Ovary (tissue), 10 donors: ENCODE measurements around the gene PCBP3. TPM values are rescaled to one million over a fixed set of nuclear protein-coding genes. Genes with fewer than 3 reads are reported as not detected.
A peak's percentile ranks its signal among the peaks of the same experiment; 100 is the strongest.

Source experiments
- DNase-seq, 5 donors: peaks; one replicate each; pipeline ENCODE4 v3.0.0-alpha.2; 2019 to 2020
- H3K27ac ChIP-seq, 2 donors: fragments of 200-600 bp; one replicate each; pipeline versions ENCODE4 v1.5.1 to v1.8.0; 2019 to 2022
- H3K27me3 ChIP-seq: fragments of 200-600 bp; one replicate; pipeline ENCODE4 v1.8.0; 2022
- H3K36me3 ChIP-seq: fragments of 200-600 bp; sonication (generic); one replicate; pipeline ENCODE4 v1.5.1; 2019
- H3K4me1 ChIP-seq: one replicate; pipeline ENCODE4 v1.8.1; 2013; ENCODE audit warnings: mild to moderate bottlenecking, moderate library complexity; ENCODE audit not compliant: insufficient read depth
- H3K4me3 ChIP-seq: fragments of 200-600 bp; sonication (generic); one replicate; pipeline ENCODE4 v1.5.1; 2017
- H3K9me3 ChIP-seq, 2 donors: fragments of 200-600 bp in 1 of 2; sonication (generic) in 1 of 2; one replicate each; pipeline versions ENCODE4 v1.5.1 to v1.8.1; 2013 to 2019; ENCODE audit warnings: mild to moderate bottlenecking in 1 of 2, moderate library complexity in 1 of 2
- CTCF ChIP-seq, 3 donors: fragments of 450-650 bp in 2 of 3; fragments of 200-600 bp in 1 of 3; IDR thresholded peaks; one replicate each; pipeline versions ENCODE4 v1.5.1 to v1.8.0; 2016 to 2022; ENCODE audit warnings: antibody characterized with exemption in 3 of 3, mild to moderate bottlenecking in 1 of 3
- EP300 ChIP-seq: sonication (generic); formaldehyde crosslinking; IDR thresholded peaks from one replicate; pipeline ENCODE4 v1.6.1; 2017; ENCODE audit warnings: antibody characterized with exemption
- POLR2A ChIP-seq: fragments of 450-650 bp; IDR thresholded peaks from one replicate; pipeline ENCODE4 v1.6.1; 2017; ENCODE audit warnings: antibody characterized with exemption, mild to moderate bottlenecking, moderate library complexity
- WGBS, 3 donors: extraction: QIAGEN DNeasy Blood & Tissue Kit in 1 of 3; methylation state at CpG; one replicate each; pipeline versions ENCODE4 v1.1.5 to v1.1.7; 2013 to 2017; 5-methylcytosine and 5-hydroxymethylcytosine counted together
- intact Hi-C, 4 donors: fragments of 100-400 bp; cut with DNase I; formaldehyde crosslinking; loops; one replicate each; pipeline versions ENCODE4 v1.11.0 to v1.15.1; 2022 to 2023
- long read RNA-seq, 3 donors: library from polyadenylated mRNA in 2 of 3; unstranded in 2 of 3; transcript quantifications; one replicate each; pipeline ENCODE4 v2.0.0 and lab custom pipeline, GENCODE V29; 2021 to 2026
- polyA plus RNA-seq, 2 donors: library from polyadenylated mRNA; stranded (reverse); fragments of 200-250 nt in 1 of 2; fragments of 350-450 nt in 1 of 2; fragmentation: Illumina TruSeq in 1 of 2; extraction: RNeasy Lipid Tissue Mini Kit (QIAGEN cat#74804) in 1 of 2; gene quantifications; one replicate each; pipeline ENCODE4 v1.2.3, GENCODE V29; 2013 to 2014
- total RNA-seq, 7 donors: library from RNA; depleted of rRNA in 2 of 7; stranded (reverse); fragments of >200 nt in 2 of 7; fragmentation: NEBNext Ultra II Directional in 3 of 7; extraction: Animal tissue kit (Norgen Biotek cat#: 25700) in 3 of 7; gene quantifications; one replicate each; pipeline versions ENCODE4 v1.1.0 to v1.2.4, GENCODE V29; 2016 to 2023
- donor health status: DM: no; HTN: no; CAD: no; lungs with moderate emphysema.
- donor health status: DM: no; HTN: no; CAD: no.
- donor health status: Bipolar disorder and iron deficiency.
- donor health status: DM: yes; HTN: yes; CAD: no.
- donor health status: DM: no; HTN: no; CAD: no.
- donor health status: DM: yes; HTN: yes; CAD: no.

Gene PCBP3
- total RNA-seq (10 to 100 TPM in 1 of 7 donors, 1 to 10 TPM in 6; 3.7 to 10.1 (median 6.4) TPM), polyA plus RNA-seq (1 to 10 TPM; 2.4 to 3.1 TPM)
- long read RNA-seq, donor 1, partial matches to known transcripts = 1 of 7 reads
- long read RNA-seq, donor 1, other reads (novel, unspliced or antisense) = 5 of 7 reads
- long read RNA-seq, donor 2 = 0 reads
- long read RNA-seq, donor 3, partial matches to known transcripts = 1 of 18 reads
- long read RNA-seq, donor 3, other reads (novel, unspliced or antisense) = 17 of 18 reads

GRCh38 chr21:45643021-45643980 lies at the start of gene PCBP3:
Gene PCBP3, plus strand, starts transcription at chr21:45643725. Its CDS starts 206,361 bp downstream, at chr21:45850086.
- intact Hi-C loops = loop anchor here in 1 of 4 donors (10.0 kb wide), 1 partner anchor 78 kb away; no protein-coding TSS in a partner anchor
- WGBS, 3 donors = 1 to 2% (median 2%) methylated on average over 26 to 117 of the region's 120 CpGs

GRCh38 chr21:45594721-45595489 lies 48.6 kb upstream of the PCBP3 start:
- 75 to 89% (median 78%) methylated on average over 17 of the region's 17 CpGs for WGBS, 3 donors
- H3K4me3 ChIP-seq = no peak overlapping the region
- DNase-seq = peak in 1 of 5 donors; percentile 24
- intact Hi-C loops = loop anchor here in 1 of 4 donors (5.0 kb wide), 1 partner anchor 38 kb away; no protein-coding TSS in a partner anchor
- H3K9me3 ChIP-seq = no peaks in the 10 kb centered on the region
- no peaks in the 10 kb centered on the region for H3K36me3 ChIP-seq
- H3K4me1 ChIP-seq = peaks cover 3% of the 10 kb centered on the region
- no peak overlapping the region for H3K27ac ChIP-seq
- TF ChIP-seq POLR2A (no peak), CTCF (IDR thresholded peaks at IDR 0.05) (no peak), EP300 (no peak)
- no peaks in the 10 kb centered on the region for H3K27me3 ChIP-seq

More at GRCh38 chr21:45643021-45643980, at the start of gene PCBP3:
- TF ChIP-seq CTCF (IDR thresholded peaks at IDR 0.05) (no peak), EP300 (no peak), POLR2A (no peak)
- peak; percentile 95 to 99 (median 98) for DNase-seq
- Histone ChIP-seq H3K27me3 (no peaks in the 10 kb centered on the region), H3K36me3 (no peaks in the 10 kb centered on the region), H3K9me3 (no peaks in the 10 kb centered on the region), H3K27ac (peak within 1 kb of the TSS; percentile 23 to 73), H3K4me3 (peak within 1 kb of the TSS; percentile 43), H3K4me1 (no peaks in the 10 kb centered on the region)

GRCh38 chr21:45595574-45596295 lies 47.8 kb upstream of the PCBP3 start:
- H3K27me3 ChIP-seq = no peaks in the 10 kb centered on the region
- no peaks in the 10 kb centered on the region for H3K36me3 ChIP-seq
- WGBS, 3 donors = 84 to 89% (median 87%) methylated on average over 15 to 16 of the region's 16 CpGs
- H3K9me3 ChIP-seq = no peaks in the 10 kb centered on the region
- DNase-seq = peak in 1 of 5 donors; percentile 31
- H3K4me3 ChIP-seq = no peak overlapping the region
- intact Hi-C loops = loop anchor here in 1 of 4 donors (2.0 kb wide), 1 partner anchor 39 kb away; no protein-coding TSS in a partner anchor
- H3K27ac ChIP-seq = no peak overlapping the region
- no peak for TF ChIP-seq EP300
- peaks cover 3% of the 10 kb centered on the region for H3K4me1 ChIP-seq

GRCh38 chr21:45596704-45597318 lies 46.7 kb upstream of the PCBP3 start:
- H3K9me3 ChIP-seq = no peaks in the 10 kb centered on the region
- DNase-seq = peak; percentile 60 to 81 (median 73)

More at GRCh38 chr21:45596704-45597318, 46.7 kb upstream of the PCBP3 start:
- H3K4me1 ChIP-seq = no peaks in the 10 kb centered on the region
- no peak overlapping the region for H3K27ac ChIP-seq
- TF ChIP-seq EP300 (no peak), CTCF (IDR thresholded peaks at IDR 0.05) (peak; percentile 59 to 73 (median 65))
- H3K4me3 ChIP-seq = no peak overlapping the region
- intact Hi-C loops = loop anchor here in 1 of 4 donors (2.0 kb wide), 1 partner anchor 40 kb away; no protein-coding TSS in a partner anchor
- 34 to 37% (median 35%) methylated on average over 16 of the region's 16 CpGs for WGBS, 3 donors
- H3K36me3 ChIP-seq = no peaks in the 10 kb centered on the region
- no peaks in the 10 kb centered on the region for H3K27me3 ChIP-seq
